ENCODE results near the gene CEACAM3. TPM values are rescaled to one million over a fixed set of nuclear protein-coding genes. Genes with fewer than 3 reads are reported as not detected.

CEACAM3 gene
- polyA plus RNA-seq, 1 donor: 0.36 TPM

DNA sequence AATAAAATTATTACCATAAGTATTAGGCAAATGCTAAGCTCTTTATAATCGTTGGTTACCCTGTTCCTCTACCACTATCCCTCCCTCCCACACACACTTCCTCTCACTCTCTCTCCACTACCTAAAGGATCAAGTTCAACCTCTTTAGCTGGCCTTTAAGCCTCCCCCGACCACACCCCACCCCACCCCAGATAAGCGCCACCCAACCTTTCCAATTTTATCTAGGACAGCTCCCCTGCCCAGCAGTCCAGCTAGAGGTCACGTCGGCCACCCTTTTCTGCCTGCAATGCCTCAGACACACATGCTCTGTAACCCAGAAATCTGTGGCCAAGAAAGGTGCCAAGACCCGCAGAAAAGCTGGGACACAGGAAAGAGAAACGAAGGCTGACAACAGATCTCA is 47.0 kb downstream of the CEACAM3 start:
- no peaks in the 10 kb centered on the region for H3K36me3 ChIP-seq (ENCODE audit: control insufficient read depth, insufficient read depth, low read length)
- no peaks in the 10 kb centered on the region for H3K4me1 ChIP-seq (ENCODE audit: control insufficient read depth, insufficient read depth, low read length)
- H3K4me3 ChIP-seq (ENCODE audit: low read length): no peak overlapping the region
- peaks cover 9% of the 10 kb centered on the region for H3K27me3 ChIP-seq (ENCODE audit: control insufficient read depth, insufficient read depth, low read length)
- no peak overlapping the region for H3K27ac ChIP-seq (ENCODE audit: low read length)
- peaks cover 3% of the 10 kb centered on the region for H3K9me3 ChIP-seq (ENCODE audit: control insufficient read depth, low read depth, low read length)
- no peak for DNase-seq
- WGBS (ENCODE audit: insufficient coverage, low lambda C conversion rate): 40% methylated on average over 1 of the region's 7 CpGs

DNA sequence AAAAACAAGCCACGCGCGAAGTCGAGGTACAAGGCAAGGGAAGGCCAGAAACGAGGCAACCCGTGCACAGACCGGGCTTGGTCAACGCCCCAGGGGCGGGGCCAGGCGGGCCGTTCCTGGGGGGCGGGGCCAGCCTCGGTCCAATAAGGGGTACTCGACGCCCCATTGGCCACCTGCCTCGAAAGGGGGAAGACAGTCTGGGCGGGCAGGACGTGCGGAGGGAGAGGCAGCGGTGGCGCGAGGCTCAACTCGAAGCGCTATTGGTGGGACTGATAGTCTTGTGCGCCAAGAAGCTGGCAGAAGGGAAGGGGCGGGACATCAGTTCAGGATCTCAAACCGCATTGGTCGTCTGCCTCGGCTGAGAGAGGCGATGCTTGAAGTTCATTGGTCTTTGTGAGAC is 48.2 kb downstream of the CEACAM3 start, which contains the start of gene LYPD4:
Gene LYPD4, minus strand, starts transcription at position 83 of the 400 bp plus-strand sequence. CDS start 5,398 bp downstream, outside the sequence.
- DNase-seq: no peak
- Histone ChIP-seq H3K27ac (ENCODE audit: low read length) (no peak within 1 kb of the TSS), H3K27me3 (ENCODE audit: control insufficient read depth, insufficient read depth, low read length) (peaks cover 3% of the 10 kb centered on the region), H3K4me1 (ENCODE audit: control insufficient read depth, insufficient read depth, low read length) (no peaks in the 10 kb centered on the region), H3K9me3 (ENCODE audit: control insufficient read depth, low read depth, low read length) (peaks cover 3% of the 10 kb centered on the region), H3K36me3 (ENCODE audit: control insufficient read depth, insufficient read depth, low read length) (no peaks in the 10 kb centered on the region), H3K4me3 (ENCODE audit: low read length) (no peak within 1 kb of the TSS)
- WGBS (ENCODE audit: insufficient coverage, low lambda C conversion rate): 88% methylated on average over 5 of the region's 30 CpGs

DNA sequence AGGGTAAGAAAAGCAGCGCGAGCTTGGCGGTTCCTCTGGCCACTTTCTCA is 48.4 kb downstream of the CEACAM3 start, which contains the start of gene DMRTC2:
Gene DMRTC2, plus strand, starts transcription at position 42 of the 50 bp plus-strand sequence. CDS start 2,387 bp downstream, outside the sequence.
- DNase-seq: no peak
- H3K9me3 ChIP-seq (ENCODE audit: control insufficient read depth, low read depth, low read length): peaks cover 3% of the 10 kb centered on the region
- no peak within 1 kb of the TSS for H3K4me3 ChIP-seq (ENCODE audit: low read length)
- no peaks in the 10 kb centered on the region for H3K36me3 ChIP-seq (ENCODE audit: control insufficient read depth, insufficient read depth, low read length)
- no peaks in the 10 kb centered on the region for H3K4me1 ChIP-seq (ENCODE audit: control insufficient read depth, insufficient read depth, low read length)
- no peak within 1 kb of the TSS for H3K27ac ChIP-seq (ENCODE audit: low read length)
- H3K27me3 ChIP-seq (ENCODE audit: control insufficient read depth, insufficient read depth, low read length): peaks cover 3% of the 10 kb centered on the region
- no CpG with 5 or more reads among the region's 3 CpGs for WGBS (ENCODE audit: insufficient coverage, low lambda C conversion rate)

DNA sequence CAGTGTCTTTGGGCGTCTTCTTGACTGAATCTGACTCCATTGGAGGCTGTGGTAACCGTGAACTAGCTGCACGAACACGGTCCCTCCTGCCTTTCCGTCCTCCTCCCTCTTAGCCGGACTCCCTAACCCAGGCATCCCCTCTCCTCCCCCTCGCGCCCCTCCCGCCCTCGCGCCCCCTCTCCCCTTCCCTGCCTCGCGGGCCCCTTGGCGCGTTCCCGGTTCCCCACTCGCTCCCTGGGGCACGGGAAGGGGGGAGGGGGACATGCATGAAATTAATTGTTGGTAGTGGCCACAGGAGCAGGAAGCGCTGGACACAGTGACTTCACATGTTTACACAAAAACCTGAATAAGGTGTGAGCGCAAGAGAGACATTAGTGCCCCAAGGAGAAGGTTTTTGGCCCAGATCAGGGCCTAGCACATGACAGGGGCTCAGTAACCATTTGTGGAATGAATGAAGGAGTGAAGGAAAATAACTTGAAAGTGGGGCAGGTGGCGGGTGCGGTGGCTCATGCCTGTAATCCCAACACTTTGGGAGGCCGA is 48.7 kb downstream of the CEACAM3 start:
- no peaks in the 10 kb centered on the region for H3K36me3 ChIP-seq (ENCODE audit: control insufficient read depth, insufficient read depth, low read length)
- no peak for DNase-seq
- H3K9me3 ChIP-seq (ENCODE audit: control insufficient read depth, low read depth, low read length): peaks cover 3% of the 10 kb centered on the region
- WGBS (ENCODE audit: insufficient coverage, low lambda C conversion rate): 80% methylated on average over 1 of the region's 23 CpGs
- no peak overlapping the region for H3K4me3 ChIP-seq (ENCODE audit: low read length)
- no peaks in the 10 kb centered on the region for H3K4me1 ChIP-seq (ENCODE audit: control insufficient read depth, insufficient read depth, low read length)
- H3K27me3 ChIP-seq (ENCODE audit: control insufficient read depth, insufficient read depth, low read length): peaks cover 4% of the 10 kb centered on the region
- no peak overlapping the region for H3K27ac ChIP-seq (ENCODE audit: low read length)

DNA sequence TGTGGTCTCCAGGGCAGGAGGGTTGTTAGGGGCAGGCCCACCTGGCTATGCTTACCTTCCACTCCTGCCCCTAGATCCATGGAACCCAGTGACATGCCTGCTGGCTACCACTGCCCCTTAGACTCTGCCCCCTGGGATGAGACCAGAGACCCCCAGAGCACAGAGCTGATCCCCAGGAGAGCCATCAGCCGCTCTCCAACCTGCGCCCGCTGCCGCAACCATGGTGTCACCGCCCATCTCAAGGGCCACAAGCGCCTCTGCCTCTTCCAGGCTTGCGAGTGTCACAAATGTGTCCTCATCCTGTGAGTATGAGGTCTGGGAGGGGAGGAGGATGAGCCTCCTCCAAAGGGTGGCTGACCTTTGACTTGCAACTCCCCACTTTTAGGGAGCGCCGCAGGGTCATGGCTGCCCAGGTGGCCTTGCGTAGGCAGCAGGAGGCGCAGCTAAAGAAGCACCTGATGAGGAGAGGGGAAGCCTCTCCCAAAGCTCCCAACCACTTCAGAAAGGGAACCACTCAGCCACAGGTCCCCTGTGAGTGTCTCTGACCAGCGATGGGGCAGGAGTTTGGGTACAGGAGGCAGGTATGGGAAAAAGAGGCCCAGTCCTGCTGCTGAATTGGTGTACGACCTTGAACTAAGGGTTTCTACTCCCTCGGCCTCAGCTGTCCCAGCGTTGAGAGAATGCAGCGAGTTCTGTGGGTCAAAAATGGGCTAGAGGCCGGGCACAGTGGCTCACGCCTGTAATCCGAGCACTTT is 51.1 kb downstream of the CEACAM3 start:
- no peak overlapping the region for H3K4me3 ChIP-seq (ENCODE audit: low read length)
- no CpG with 5 or more reads among the region's 19 CpGs for WGBS (ENCODE audit: insufficient coverage, low lambda C conversion rate)
- no peak for DNase-seq
- H3K4me1 ChIP-seq (ENCODE audit: control insufficient read depth, insufficient read depth, low read length): no peaks in the 10 kb centered on the region
- H3K9me3 ChIP-seq (ENCODE audit: control insufficient read depth, low read depth, low read length): peaks cover 3% of the 10 kb centered on the region
- H3K27ac ChIP-seq (ENCODE audit: low read length): no peak overlapping the region
- H3K36me3 ChIP-seq (ENCODE audit: control insufficient read depth, insufficient read depth, low read length): no peaks in the 10 kb centered on the region
- peaks cover 26% of the 10 kb centered on the region for H3K27me3 ChIP-seq (ENCODE audit: control insufficient read depth, insufficient read depth, low read length)

DNA sequence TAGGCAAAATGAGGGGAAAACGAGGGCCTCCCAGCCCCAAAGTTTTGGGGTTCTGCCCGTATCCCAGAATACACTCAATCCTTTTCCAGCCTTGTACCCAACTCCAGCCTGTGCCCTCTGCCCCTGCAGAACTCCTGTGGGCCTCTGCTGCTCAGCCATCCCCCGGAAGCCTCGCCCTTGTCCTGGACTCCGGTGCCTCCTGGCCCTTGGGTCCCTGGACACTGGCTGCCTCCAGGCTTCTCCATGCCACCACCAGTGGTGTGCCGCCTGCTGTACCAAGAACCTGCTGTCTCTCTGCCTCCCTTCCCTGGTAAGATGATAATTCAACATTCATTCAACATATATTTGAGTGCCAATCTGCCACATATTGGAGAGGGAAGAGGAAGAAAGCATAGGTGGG is 52.3 kb downstream of the CEACAM3 start:
- Histone ChIP-seq H3K27me3 (ENCODE audit: control insufficient read depth, insufficient read depth, low read length) (peaks cover 31% of the 10 kb centered on the region), H3K4me1 (ENCODE audit: control insufficient read depth, insufficient read depth, low read length) (no peaks in the 10 kb centered on the region), H3K36me3 (ENCODE audit: control insufficient read depth, insufficient read depth, low read length) (no peaks in the 10 kb centered on the region), H3K27ac (ENCODE audit: low read length) (no peak overlapping the region), H3K9me3 (ENCODE audit: control insufficient read depth, low read depth, low read length) (peaks cover 3% of the 10 kb centered on the region), H3K4me3 (ENCODE audit: low read length) (no peak overlapping the region)
- WGBS (ENCODE audit: insufficient coverage, low lambda C conversion rate): no CpG with 5 or more reads among the region's 6 CpGs
- DNase-seq: no peak

DNA sequence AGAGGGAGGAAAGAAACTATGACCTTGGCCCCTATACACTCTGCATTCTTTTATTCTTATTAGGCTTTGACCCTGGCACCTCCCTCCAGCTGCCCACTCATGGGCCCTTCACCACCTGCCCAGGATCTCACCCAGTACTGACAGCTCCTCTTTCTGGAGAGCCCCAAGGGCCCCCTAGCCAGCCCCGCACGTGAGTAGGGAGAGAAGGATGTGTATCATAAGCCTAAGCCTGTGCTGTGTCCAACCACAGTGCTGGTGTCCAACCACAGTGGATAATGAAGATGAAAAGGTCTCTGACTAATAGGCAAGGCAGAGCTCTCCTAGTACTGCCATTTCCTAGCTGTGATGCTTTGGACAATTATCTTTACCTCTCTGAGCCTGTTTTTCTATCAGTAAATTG is 52.7 kb downstream of the CEACAM3 start:
- Histone ChIP-seq H3K27ac (ENCODE audit: low read length) (no peak overlapping the region), H3K4me3 (ENCODE audit: low read length) (no peak overlapping the region), H3K4me1 (ENCODE audit: control insufficient read depth, insufficient read depth, low read length) (no peaks in the 10 kb centered on the region), H3K27me3 (ENCODE audit: control insufficient read depth, insufficient read depth, low read length) (peaks cover 34% of the 10 kb centered on the region), H3K9me3 (ENCODE audit: control insufficient read depth, low read depth, low read length) (peaks cover 3% of the 10 kb centered on the region), H3K36me3 (ENCODE audit: control insufficient read depth, insufficient read depth, low read length) (no peaks in the 10 kb centered on the region)
- no CpG with 5 or more reads among the region's 2 CpGs for WGBS (ENCODE audit: insufficient coverage, low lambda C conversion rate)
- DNase-seq: no peak

DNA sequence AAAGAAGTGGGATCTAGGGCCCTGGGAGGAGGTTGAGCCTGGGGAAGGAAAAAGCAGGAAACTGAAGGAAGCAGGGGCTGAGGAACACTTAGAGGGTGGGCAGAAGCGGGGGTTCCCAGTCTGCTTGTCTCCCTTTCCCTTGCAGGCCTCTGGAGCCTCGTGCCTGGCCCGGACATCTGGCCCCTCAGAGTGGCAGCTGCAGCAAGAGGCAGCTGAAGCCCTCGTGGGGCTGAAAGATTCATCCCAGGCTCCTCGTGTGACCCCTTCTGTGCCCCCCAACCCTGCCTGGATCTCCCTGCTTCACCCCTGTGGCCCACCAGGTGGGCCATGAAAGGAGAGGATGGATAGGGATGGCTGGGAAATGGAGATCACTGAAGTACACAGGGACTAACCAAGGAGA is 54.0 kb downstream of the CEACAM3 start:
- Histone ChIP-seq H3K27ac (ENCODE audit: low read length) (no peak overlapping the region), H3K36me3 (ENCODE audit: control insufficient read depth, insufficient read depth, low read length) (no peaks in the 10 kb centered on the region), H3K4me3 (ENCODE audit: low read length) (no peak overlapping the region), H3K9me3 (ENCODE audit: control insufficient read depth, low read depth, low read length) (no peaks in the 10 kb centered on the region), H3K27me3 (ENCODE audit: control insufficient read depth, insufficient read depth, low read length) (peaks cover 43% of the 10 kb centered on the region), H3K4me1 (ENCODE audit: control insufficient read depth, insufficient read depth, low read length) (no peaks in the 10 kb centered on the region)
- no peak for DNase-seq
- no CpG with 5 or more reads among the region's 5 CpGs for WGBS (ENCODE audit: insufficient coverage, low lambda C conversion rate)

DNA sequence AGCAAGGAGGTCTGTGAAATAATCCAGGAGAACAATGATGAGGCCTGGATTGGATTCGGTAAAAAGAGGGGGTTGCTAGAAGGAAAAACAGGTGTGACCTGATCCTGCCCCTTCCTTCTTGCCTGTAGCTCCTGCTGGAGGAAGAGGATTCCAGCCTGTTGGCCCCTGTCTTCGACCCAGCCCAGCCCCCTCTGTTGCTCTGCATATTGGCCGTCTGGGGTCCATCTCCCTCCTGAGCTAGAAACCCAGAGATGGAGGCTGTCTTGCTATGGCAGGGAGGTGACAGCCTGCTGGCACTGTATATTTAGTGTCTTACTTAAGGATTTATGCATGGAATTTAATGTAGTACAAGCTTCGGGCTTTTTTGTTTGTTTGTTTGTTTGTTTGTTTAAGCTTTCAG is 55.1 kb downstream of the CEACAM3 start:
- DNase-seq: no peak
- Histone ChIP-seq H3K27me3 (ENCODE audit: control insufficient read depth, insufficient read depth, low read length) (peaks cover 44% of the 10 kb centered on the region), H3K9me3 (ENCODE audit: control insufficient read depth, low read depth, low read length) (no peaks in the 10 kb centered on the region), H3K27ac (ENCODE audit: low read length) (no peak overlapping the region), H3K36me3 (ENCODE audit: control insufficient read depth, insufficient read depth, low read length) (no peaks in the 10 kb centered on the region), H3K4me3 (ENCODE audit: low read length) (no peak overlapping the region), H3K4me1 (ENCODE audit: control insufficient read depth, insufficient read depth, low read length) (no peaks in the 10 kb centered on the region)
- no CpG with 5 or more reads among the region's 4 CpGs for WGBS (ENCODE audit: insufficient coverage, low lambda C conversion rate)

DNA sequence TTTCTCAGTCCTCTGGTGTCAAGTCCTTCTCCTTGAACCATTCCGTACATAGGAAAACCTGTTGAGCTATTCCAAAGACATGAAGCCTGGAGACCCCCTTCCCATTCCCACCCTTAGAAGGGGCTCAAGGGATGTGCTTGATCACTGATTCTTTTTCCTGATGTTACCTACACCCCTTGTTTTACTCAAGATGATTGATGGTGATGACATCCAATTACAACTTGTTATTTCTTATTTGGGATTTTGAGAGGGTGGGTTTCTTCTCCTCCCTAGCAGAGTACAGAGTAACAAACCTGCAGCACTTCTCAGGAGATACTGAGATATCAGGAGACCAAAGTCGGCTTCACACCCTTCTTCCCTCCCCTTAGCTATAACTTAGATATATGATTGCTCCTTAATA is 57.0 kb downstream of the CEACAM3 start:
- H3K4me3 ChIP-seq (ENCODE audit: low read length): no peak overlapping the region
- no peak overlapping the region for H3K27ac ChIP-seq (ENCODE audit: low read length)
- H3K4me1 ChIP-seq (ENCODE audit: control insufficient read depth, insufficient read depth, low read length): no peaks in the 10 kb centered on the region
- peaks cover 44% of the 10 kb centered on the region for H3K27me3 ChIP-seq (ENCODE audit: control insufficient read depth, insufficient read depth, low read length)
- no peaks in the 10 kb centered on the region for H3K9me3 ChIP-seq (ENCODE audit: control insufficient read depth, low read depth, low read length)
- DNase-seq: no peak
- no CpG with 5 or more reads among the region's 2 CpGs for WGBS (ENCODE audit: insufficient coverage, low lambda C conversion rate)
- no peaks in the 10 kb centered on the region for H3K36me3 ChIP-seq (ENCODE audit: control insufficient read depth, insufficient read depth, low read length)

DNA sequence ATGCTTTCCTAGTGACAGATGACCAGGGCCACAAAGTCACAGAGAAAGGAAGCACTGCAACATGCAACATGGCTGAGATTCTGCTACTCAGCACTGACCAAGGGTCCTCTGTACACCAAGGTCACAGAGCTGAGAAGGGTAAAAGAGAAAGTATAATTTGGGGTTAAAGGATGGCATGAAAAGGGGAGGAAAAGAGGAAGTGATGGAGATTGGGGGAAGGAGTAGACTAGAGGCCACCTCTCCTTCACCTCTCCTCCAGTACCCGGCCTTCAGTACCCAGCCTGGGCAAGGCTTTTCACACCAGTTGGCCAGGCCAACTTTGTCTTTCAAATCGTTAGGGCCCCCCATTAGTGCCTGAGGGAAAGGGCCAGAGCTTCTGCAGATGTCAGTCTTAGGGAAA is 57.4 kb downstream of the CEACAM3 start:
- H3K36me3 ChIP-seq (ENCODE audit: control insufficient read depth, insufficient read depth, low read length): no peaks in the 10 kb centered on the region
- H3K4me3 ChIP-seq (ENCODE audit: low read length): no peak overlapping the region
- H3K27ac ChIP-seq (ENCODE audit: low read length): no peak overlapping the region
- no peak for DNase-seq
- no peaks in the 10 kb centered on the region for H3K9me3 ChIP-seq (ENCODE audit: control insufficient read depth, low read depth, low read length)
- WGBS (ENCODE audit: insufficient coverage, low lambda C conversion rate): no CpG with 5 or more reads among the region's 2 CpGs
- H3K4me1 ChIP-seq (ENCODE audit: control insufficient read depth, insufficient read depth, low read length): no peaks in the 10 kb centered on the region
- H3K27me3 ChIP-seq (ENCODE audit: control insufficient read depth, insufficient read depth, low read length): peaks cover 42% of the 10 kb centered on the region
